Ishikawa (cell line): ENCODE results near the gene CDC42EP1.

ENCODE experiments used
- CEBPB ChIP-seq: IDR thresholded peaks from 2 replicates; pipeline ENCODE4 v1.6.1; 2012
- CREB1 ChIP-seq: IDR thresholded peaks from 2 replicates; pipeline ENCODE4 v1.6.1; 2012; ENCODE audit warnings: low read depth
- EGR1 ChIP-seq: IDR thresholded peaks from 2 replicates; pipeline ENCODE4 v1.6.1; 2012
- EP300 ChIP-seq: IDR thresholded peaks from 2 replicates; pipeline ENCODE4 v1.6.1; 2012; ENCODE audit warnings: borderline replicate concordance
- FOXM1 ChIP-seq: IDR thresholded peaks from 2 replicates; pipeline ENCODE4 v1.6.1; 2012; ENCODE audit warnings: low read depth, borderline replicate concordance
- MAX ChIP-seq: IDR thresholded peaks from 2 replicates; pipeline ENCODE4 v1.6.1; 2012
- NFIC ChIP-seq: IDR thresholded peaks from 2 replicates; pipeline ENCODE4 v1.6.1; 2012
- RAD21 ChIP-seq: IDR thresholded peaks from 2 replicates; pipeline ENCODE4 v1.6.1; 2012; ENCODE audit warnings: low read depth
- REST ChIP-seq: IDR thresholded peaks from 2 replicates; pipeline ENCODE4 v1.6.1; 2012; ENCODE audit warnings: low read depth, mild to moderate bottlenecking
- TAF1 ChIP-seq: IDR thresholded peaks from 2 replicates; pipeline ENCODE4 v1.6.1; 2012; ENCODE audit warnings: low read depth, mild to moderate bottlenecking
- TCF12 ChIP-seq: IDR thresholded peaks from 2 replicates; pipeline ENCODE4 v1.6.1; 2012; ENCODE audit warnings: low read depth
- TEAD4 ChIP-seq: IDR thresholded peaks from 2 replicates; pipeline ENCODE4 v1.6.1; 2012
- USF1 ChIP-seq: IDR thresholded peaks from 2 replicates; pipeline ENCODE4 v1.6.1; 2012
- YY1 ChIP-seq: IDR thresholded peaks from 2 replicates; pipeline ENCODE4 v1.6.1; 2012; ENCODE audit warnings: low read depth
- ZBTB7A ChIP-seq: IDR thresholded peaks from 2 replicates; pipeline ENCODE4 v1.6.1; 2012; ENCODE audit warnings: low read depth

Gene CDC42EP1

GRCh38 chr22:37566329-37566837 is 6.1 kb downstream of the CDC42EP1 start:
- TF ChIP-seq RAD21, result no peak
- TF ChIP-seq EP300, result no peak
- TF ChIP-seq NFIC, result no peak
- TF ChIP-seq FOXM1, result no peak
- no peak for TF ChIP-seq CREB1
- TF ChIP-seq USF1, result no peak
- no peak for TF ChIP-seq ZBTB7A
- TF ChIP-seq YY1, result no peak
- no peak for TF ChIP-seq TCF12
- TF ChIP-seq REST, result no peak
- no peak for TF ChIP-seq CEBPB
- no peak for TF ChIP-seq MAX
- TF ChIP-seq TAF1, result no peak
- TF ChIP-seq EGR1, result no peak
- no peak for TF ChIP-seq TEAD4

- TF ChIP-seq RAD21 (peak; percentile 94), TAF1 (no peak), CEBPB (no peak), MAX (0 out of 2 replicates have a peak, but pooled peaks have one; percentile 8)
These were observed 6.9 kb downstream of the CDC42EP1 start for GRCh38 chr22:37566903-37567798.

- no peak for TF ChIP-seq CEBPB
- no peak for TF ChIP-seq TEAD4
- no peak for TF ChIP-seq NFIC
- no peak for TF ChIP-seq CREB1
These were observed 7.7 kb downstream of the CDC42EP1 start for GRCh38 chr22:37568012-37568411.

- TF ChIP-seq MAX, result no peak
- TF ChIP-seq ZBTB7A, result no peak
- TF ChIP-seq RAD21, result no peak
- no peak for TF ChIP-seq FOXM1
- no peak for TF ChIP-seq CREB1
- TF ChIP-seq TAF1, result no peak
- no peak for TF ChIP-seq YY1
- no peak for TF ChIP-seq EGR1
- no peak for TF ChIP-seq TEAD4
- no peak for TF ChIP-seq CEBPB
- no peak for TF ChIP-seq NFIC
- TF ChIP-seq USF1, result no peak
- TF ChIP-seq TCF12, result no peak
- no peak for TF ChIP-seq REST
- no peak for TF ChIP-seq EP300
These were observed 8.2 kb downstream of the CDC42EP1 start for GRCh38 chr22:37568448-37569008.

- TF ChIP-seq ZBTB7A (no peak), EP300 (no peak), MAX (no peak), REST (no peak), CREB1 (no peak), RAD21 (no peak), FOXM1 (no peak), TCF12 (no peak), USF1 (no peak), TEAD4 (no peak), YY1 (no peak), NFIC (no peak), TAF1 (no peak), CEBPB (no peak), EGR1 (no peak)
These were observed 9.0 kb downstream of the CDC42EP1 start for GRCh38 chr22:37569009-37569920.
